HL-60 (cell line): ENCODE data around the gene NETO1.

Source experiments
- REST ChIP-seq: IDR thresholded peaks from 2 replicates; pipeline ENCODE4 v1.6.1; 2012; ENCODE audit warnings: low read depth; ENCODE audit not compliant: insufficient replicate concordance
- TF ChIP-seq, protein P1 (sequence below): IDR thresholded peaks from one replicate; pipeline ENCODE4 v1.5.1; 2011; ENCODE audit warnings: low read length, control low read depth, inconsistent platforms; ENCODE audit not compliant: insufficient read depth

DNA sequence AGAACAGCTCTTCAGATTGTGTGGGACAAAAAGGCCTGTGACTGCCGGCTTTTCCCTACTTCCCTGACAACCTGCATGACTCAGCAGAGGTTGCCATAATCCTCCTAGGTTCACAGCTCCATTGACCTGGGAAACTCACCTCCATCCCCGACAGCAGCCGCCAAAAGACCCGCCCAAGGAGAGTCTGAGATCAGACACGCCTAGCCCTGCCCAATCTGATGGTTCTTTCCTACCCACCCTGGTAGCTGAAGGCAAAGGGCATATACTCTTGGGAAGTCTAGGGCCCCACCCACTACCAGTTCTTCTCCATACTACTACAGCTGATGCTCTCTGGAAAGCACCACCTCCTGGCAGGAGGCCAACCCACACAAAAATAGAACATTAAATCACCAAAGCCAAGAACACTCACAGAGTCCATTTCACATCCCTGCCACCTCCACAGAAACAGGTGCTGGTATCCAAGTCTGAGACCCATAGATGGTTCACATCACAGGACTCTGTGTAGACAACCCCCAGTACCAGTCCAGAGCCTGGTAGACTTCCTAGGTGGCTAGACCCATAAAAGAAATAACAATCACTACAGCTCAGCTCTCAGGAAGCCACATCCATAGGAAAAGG lies 140.6 kb downstream of the NETO1 start:
- TF ChIP-seq, protein P1, sequence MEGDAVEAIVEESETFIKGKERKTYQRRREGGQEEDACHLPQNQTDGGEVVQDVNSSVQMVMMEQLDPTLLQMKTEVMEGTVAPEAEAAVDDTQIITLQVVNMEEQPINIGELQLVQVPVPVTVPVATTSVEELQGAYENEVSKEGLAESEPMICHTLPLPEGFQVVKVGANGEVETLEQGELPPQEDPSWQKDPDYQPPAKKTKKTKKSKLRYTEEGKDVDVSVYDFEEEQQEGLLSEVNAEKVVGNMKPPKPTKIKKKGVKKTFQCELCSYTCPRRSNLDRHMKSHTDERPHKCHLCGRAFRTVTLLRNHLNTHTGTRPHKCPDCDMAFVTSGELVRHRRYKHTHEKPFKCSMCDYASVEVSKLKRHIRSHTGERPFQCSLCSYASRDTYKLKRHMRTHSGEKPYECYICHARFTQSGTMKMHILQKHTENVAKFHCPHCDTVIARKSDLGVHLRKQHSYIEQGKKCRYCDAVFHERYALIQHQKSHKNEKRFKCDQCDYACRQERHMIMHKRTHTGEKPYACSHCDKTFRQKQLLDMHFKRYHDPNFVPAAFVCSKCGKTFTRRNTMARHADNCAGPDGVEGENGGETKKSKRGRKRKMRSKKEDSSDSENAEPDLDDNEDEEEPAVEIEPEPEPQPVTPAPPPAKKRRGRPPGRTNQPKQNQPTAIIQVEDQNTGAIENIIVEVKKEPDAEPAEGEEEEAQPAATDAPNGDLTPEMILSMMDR, result no peak
- TF ChIP-seq REST, result no peak
